IMR-90 (cell line): ENCODE data around the gene ADM2. TPM values are rescaled to one million over a fixed set of nuclear protein-coding genes. Genes with fewer than 3 reads are reported as not detected.

Source experiments
- ATAC-seq: fragments of 200-7000 bp; cut with Tn5 transposase; 2 replicates; pipeline ENCODE4 v1.9.1; 2020; ENCODE audit warnings: low read depth, mild to moderate bottlenecking, moderate library complexity
- BruUV-seq: library from RNA; stranded (reverse); fragments of 400-500 nt; replicated peaks from 2 replicates; lab custom pipeline; 2021; lab: Mats Ljungman, UMichigan
- CTCF ChIA-PET: fragments of 300-600 bp; formaldehyde crosslinking; extraction: SDS; loops from one replicate; lab custom pipeline; 2021; ENCODE audit warnings: antibody characterized with exemption; lab: Yijun Ruan, JAX
- POLR2A ChIA-PET: fragments of 300-600 bp; sonication (Branson Sonifier 250); formaldehyde crosslinking; loops from one replicate; lab custom pipeline; 2022; ENCODE audit warnings: antibody characterized with exemption; ENCODE audit not compliant: unreplicated experiment; lab: Charles Lee
- DNase-seq: peaks from one replicate; pipeline ENCODE4 v3.0.0; 2013
- H2AFZ ChIP-seq: replicated peaks from 2 replicates; pipeline ENCODE3; 2013; ENCODE audit warnings: low read length, mild to moderate bottlenecking; ENCODE audit not compliant: poor library complexity
- H2AK5ac ChIP-seq: 2 replicates; pipeline ENCODE4 v1.6.1; 2013; ENCODE audit warnings: low read depth, low read length, inconsistent platforms
- H2AK9ac ChIP-seq: replicated peaks from 2 replicates; pipeline ENCODE3; 2013; ENCODE audit warnings: mild to moderate bottlenecking, low read depth, low read length, moderate library complexity; ENCODE audit not compliant: poor library complexity
- H2BK120ac ChIP-seq: 2 replicates; pipeline ENCODE4 v1.6.1; 2013; ENCODE audit warnings: low read depth, low read length, inconsistent platforms
- H2BK15ac ChIP-seq: 3 replicates; pipeline ENCODE4 v1.6.1; 2013; ENCODE audit warnings: low read depth, low read length, inconsistent platforms
- H2BK20ac ChIP-seq: 2 replicates; pipeline ENCODE4 v1.6.1; 2013; ENCODE audit warnings: low read depth, mild to moderate bottlenecking, inconsistent platforms, low read length, moderate library complexity
- H2BK5ac ChIP-seq: 2 replicates; pipeline ENCODE4 v1.6.1; 2013; ENCODE audit warnings: mild to moderate bottlenecking, low read depth, low read length, inconsistent platforms; ENCODE audit not compliant: poor library complexity, severe bottlenecking
- H3K14ac ChIP-seq: replicated peaks from 2 replicates; pipeline ENCODE4 v1.6.1; 2013; ENCODE audit warnings: low read depth, low read length, inconsistent platforms
- H3K18ac ChIP-seq: 2 replicates; pipeline ENCODE4 v1.6.1; 2013; ENCODE audit warnings: low read depth, low read length, control low read depth
- H3K23ac ChIP-seq: 2 replicates; pipeline ENCODE4 v1.6.1; 2013; ENCODE audit warnings: low read depth, low read length, inconsistent platforms
- H3K27ac ChIP-seq: 2 replicates; pipeline ENCODE4 v1.5.1; 2013; ENCODE audit warnings: mild to moderate bottlenecking, control low read depth, low read length; ENCODE audit not compliant: insufficient read depth
- H3K27me3 ChIP-seq: 2 replicates; pipeline ENCODE4 v1.6.1; 2013; ENCODE audit warnings: low read length; ENCODE audit not compliant: control insufficient read depth, insufficient read depth
- H3K36me3 ChIP-seq: 2 replicates; pipeline ENCODE4 v1.6.1; 2013; ENCODE audit warnings: low read length, mixed read lengths; ENCODE audit not compliant: control insufficient read depth, insufficient read depth
- H3K4ac ChIP-seq: 2 replicates; pipeline ENCODE4 v1.6.1; 2013; ENCODE audit warnings: low read depth, low read length, inconsistent platforms
- H3K4me1 ChIP-seq: 2 replicates; pipeline ENCODE4 v1.6.1; 2013; ENCODE audit warnings: low read length, mixed read lengths; ENCODE audit not compliant: control insufficient read depth, insufficient read depth
- H3K4me2 ChIP-seq: 2 replicates; pipeline ENCODE4 v1.6.1; 2013; ENCODE audit warnings: low read depth, mild to moderate bottlenecking, control low read depth, low read length, moderate library complexity
- H3K4me3 ChIP-seq: 2 replicates; pipeline ENCODE4 v1.5.1; 2013; ENCODE audit warnings: low read depth, mild to moderate bottlenecking, control low read depth, low read length, moderate library complexity; ENCODE audit not compliant: insufficient read depth
- H3K56ac ChIP-seq: 2 replicates; pipeline ENCODE4 v1.6.1; 2013; ENCODE audit warnings: low read length, inconsistent platforms; ENCODE audit not compliant: insufficient read depth; ENCODE audit errors: extremely low read depth
- H3K79me1 ChIP-seq, 2 experiments: 2 replicates each; pipeline ENCODE4 v1.6.1; 2013; ENCODE audit warnings: low read length in 2 of 2, inconsistent platforms in 1 of 2, low read depth in 1 of 2
- H3K9ac ChIP-seq: 2 replicates; pipeline ENCODE4 v1.6.1; 2013; ENCODE audit warnings: low read depth, low read length, control low read depth
- H3K9me1 ChIP-seq: 2 replicates; pipeline ENCODE4 v1.6.1; 2013; ENCODE audit warnings: low read length, inconsistent platforms; ENCODE audit not compliant: insufficient read depth
- H3K9me3 ChIP-seq: 2 replicates; pipeline ENCODE4 v1.6.1; 2013; ENCODE audit warnings: low read length; ENCODE audit not compliant: control insufficient read depth, insufficient read depth
- H4K20me1 ChIP-seq: 2 replicates; pipeline ENCODE4 v1.6.1; 2013; ENCODE audit warnings: low read length, inconsistent platforms; ENCODE audit not compliant: insufficient read depth
- H4K5ac ChIP-seq: 2 replicates; pipeline ENCODE4 v1.6.1; 2013; ENCODE audit warnings: mild to moderate bottlenecking, low read depth, low read length, control low read depth
- H4K8ac ChIP-seq, 2 experiments: 2 replicates each; pipeline ENCODE4 v1.6.1; 2013; ENCODE audit warnings: low read depth in 2 of 2, low read length in 2 of 2, control low read depth in 1 of 2, inconsistent platforms in 1 of 2
- H4K91ac ChIP-seq: 2 replicates; pipeline ENCODE4 v1.6.1; 2013; ENCODE audit warnings: low read depth, low read length, inconsistent platforms; ENCODE audit not compliant: insufficient read depth
- CHD1 ChIP-seq: IDR thresholded peaks from 2 replicates; pipeline ENCODE4 v1.6.1; 2012; ENCODE audit warnings: low read depth, low read length, improper control_type of control experiment
- CTCF ChIP-seq: conservative IDR thresholded peaks from 2 replicates; pipeline ENCODE4 v1.5.1; 2012; ENCODE audit warnings: mild to moderate bottlenecking, low read depth, low read length, improper control_type of control experiment
- ELK1 ChIP-seq: fragments of 150-350 bp; IDR thresholded peaks from 2 replicates; pipeline ENCODE4 v1.6.1; 2016; ENCODE audit warnings: low read depth, mild to moderate bottlenecking, low read length, moderate library complexity, borderline replicate concordance
- FOS ChIP-seq: fragments of 150-350 bp; IDR thresholded peaks from 2 replicates; pipeline ENCODE4 v1.6.1; 2016; ENCODE audit warnings: low read depth, low read length
- MAZ ChIP-seq: IDR thresholded peaks from 2 replicates; pipeline ENCODE4 v1.6.1; 2012; ENCODE audit warnings: low read depth, mild to moderate bottlenecking, low read length, improper control_type of control experiment, moderate library complexity, borderline replicate concordance
- MXI1 ChIP-seq: IDR thresholded peaks from 2 replicates; pipeline ENCODE4 v1.6.1; 2012; ENCODE audit warnings: low read depth, mild to moderate bottlenecking, low read length, moderate library complexity, borderline replicate concordance
- NFE2L2 ChIP-seq: fragments of 150-350 bp; IDR thresholded peaks from 2 replicates; pipeline ENCODE4 v1.6.1; 2016; ENCODE audit warnings: low read depth, mild to moderate bottlenecking, low read length
- WGBS, 2 experiments: methylation state at CpG; one replicate each; pipeline versions ENCODE4 v1.1.5 to v1.1.7; 2013; ENCODE audit warnings: missing lambda C conversion rate in 2 of 2; ENCODE audit not compliant: insufficient read length in 1 of 2; ENCODE audit errors: extremely low coverage in 2 of 2; 5-methylcytosine and 5-hydroxymethylcytosine counted together
- dilution Hi-C: fragments of 300-500 bp; cut with HindIII; formaldehyde crosslinking; loops from one replicate; pipeline ENCODE4 v1.14.3; 2018; ENCODE audit warnings: low sequenced_read_pairs; ENCODE audit not compliant: unreplicated experiment
- in situ Hi-C: fragments of 300-500 bp; cut with MboI; formaldehyde crosslinking; loops from 3 replicates; pipeline ENCODE4 v1.14.3; 2019; ENCODE audit warnings: low sequenced_read_pairs, inconsistent platforms, mixed read lengths
- intact Hi-C: fragments of 100-400 bp; cut with micrococcal nuclease; formaldehyde crosslinking; loops from 2 replicates; pipeline ENCODE4 v1.10.0; 2022
- polyA plus RNA-seq, 3 experiments: library from polyadenylated mRNA; depleted of rRNA; stranded (reverse); fragments of >200 nt; gene quantifications; 2 replicates each; pipeline ENCODE4 v1.2.3, GENCODE V29; 2012; ENCODE audit warnings: low replicate concordance in 1 of 3
- total RNA-seq: library from RNA; depleted of rRNA; stranded (reverse); fragments of >200 nt; gene quantifications from 2 replicates; pipeline ENCODE4 v1.2.3, GENCODE V29; 2012

Gene ADM2
- total and polyA plus RNA-seq, 2 of the 4 experiments (the other 2 are of a cell fraction): 0.18 to 2.3 TPM

GRCh38 chr22:50525104-50525857 lies 43.9 kb downstream of the ADM2 start, which contains the start of gene SCO2 (continued):
- TF ChIP-seq NFE2L2 (no peak), CHD1 (no peak)

- ATAC-seq: no peak
- peak overlapping the region; percentile 99 for H2AK9ac ChIP-seq
- no peak for DNase-seq
- peaks cover 24% of the 10 kb centered on the region for H3K36me3 ChIP-seq
- H3K4me3 ChIP-seq: peak overlapping the region; percentile 84
- peak overlapping the region; percentile 66; the same call in 1 of the 2 replicates for H4K5ac ChIP-seq
- peaks cover 19% of the 10 kb centered on the region for H4K20me1 ChIP-seq
- peaks cover 12% of the 10 kb centered on the region for H3K9me1 ChIP-seq
- H3K79me1 ChIP-seq: peaks cover 11 to 46% of the 10 kb centered on the region in 2 experiments
- no peak overlapping the region for H3K18ac ChIP-seq
- CTCF ChIA-PET: interaction anchor here (0.5 to 1.6 kb wide), 11 partner anchors 16 to 231 kb away, joined by 3 to 8 read pairs (median 4); partner anchors contain the start of genes CHKB, LMF2, NCAPH2 and SYCE3
- 0 out of 2 replicates have a peak overlapping the region, but pooled peaks have one; percentile 35 for H2AK5ac ChIP-seq
- intact Hi-C loops (loop anchor here (5.0 kb wide), 1 partner anchor 57 kb away; the partner anchor contains the start of gene CHKB), dilution Hi-C loops (no loop called here), in situ Hi-C loops (loop anchor here (5.0 kb wide), 1 partner anchor 52 kb away; the partner anchor contains the start of gene CPT1B)
- no TSS peak for BruUV-seq
- no peaks in the 10 kb centered on the region for H3K27me3 ChIP-seq
- WGBS, 2 experiments: 0% methylated on average over 10 of the region's 33 CpGs; no CpG with 5 or more reads in 1 of the 2 experiments
- no peak overlapping the region for H3K23ac ChIP-seq
- no peak for TF ChIP-seq ELK1
- TF ChIP-seq MAZ: no peak
- TF ChIP-seq FOS: no peak
- TF ChIP-seq CTCF: no peak
- no peak for TF ChIP-seq MXI1
- no peak for TF ChIP-seq CHD1
- H2BK20ac ChIP-seq: no peak overlapping the region
- peak overlapping the region; percentile 96 for H2AFZ ChIP-seq
- H2BK15ac ChIP-seq: no peak overlapping the region
- no peak overlapping the region for H2BK120ac ChIP-seq
- H3K9me3 ChIP-seq: no peaks in the 10 kb centered on the region
- peaks cover 13% of the 10 kb centered on the region for H3K4me1 ChIP-seq
- peak overlapping the region; percentile 89 for H3K9ac ChIP-seq
- peak overlapping the region; percentile 94 for H3K4ac ChIP-seq
- peak overlapping the region; percentile 96 for H3K27ac ChIP-seq
- peak overlapping the region; percentile 82 to 91; a peak in 2 of 4 replicates for H4K8ac ChIP-seq
- peak overlapping the region; percentile 85 for H2BK5ac ChIP-seq
- POLR2A ChIA-PET: interaction anchor here (0.6 to 0.7 kb wide), 3 partner anchors 18 to 53 kb away, joined by 3 to 4 read pairs (median 3); partner anchors contain the start of genes LMF2, NCAPH2 and SYCE3
- H3K56ac ChIP-seq: no peak overlapping the region
- peak overlapping the region; percentile 56; the same call in 1 of the 2 replicates for H4K91ac ChIP-seq
- peak overlapping the region; percentile 77 for H3K4me2 ChIP-seq
- H3K14ac ChIP-seq: 0 out of 2 replicates have a peak overlapping the region, but pooled peaks have one; percentile 92
Observed at GRCh38 chr22:50525858-50526107, 44.4 kb downstream of the ADM2 start.
